ENCODE results near the gene MAB21L3.

- TF ChIP-seq POLR2A (IDR thresholded peaks at IDR 0.05; ENCODE audit: low read depth, low read length): no peak
- no peak for TF ChIP-seq POLR2AphosphoS5 (IDR thresholded peaks at IDR 0.05; ENCODE audit: low read depth, low read length)
- no peak for TF ChIP-seq TAF1 (IDR thresholded peaks at IDR 0.05; ENCODE audit: low read depth, low read length)
- no peak for TF ChIP-seq PAX5 (IDR thresholded peaks at IDR 0.05; ENCODE audit: insufficient read depth, low read length, severe bottlenecking)
- no peak for TF ChIP-seq SPI1 (IDR thresholded peaks at IDR 0.05; ENCODE audit: low read depth, low read length)
Observed at GRCh38 chr1:116076831-116077230, 34.4 kb upstream of the MAB21L3 start.
